ENCODE results near the gene MAL.
"Not testable (repeated sequence)": the region's sequence is repeated elsewhere in the genome, so short reads cannot be mapped to it uniquely, and the experiment has no call there.

The MAL gene

GRCh38 chr2:95068256-95068655, 42.7 kb downstream of the MAL start:
- no peak for DNase-seq

DNA sequence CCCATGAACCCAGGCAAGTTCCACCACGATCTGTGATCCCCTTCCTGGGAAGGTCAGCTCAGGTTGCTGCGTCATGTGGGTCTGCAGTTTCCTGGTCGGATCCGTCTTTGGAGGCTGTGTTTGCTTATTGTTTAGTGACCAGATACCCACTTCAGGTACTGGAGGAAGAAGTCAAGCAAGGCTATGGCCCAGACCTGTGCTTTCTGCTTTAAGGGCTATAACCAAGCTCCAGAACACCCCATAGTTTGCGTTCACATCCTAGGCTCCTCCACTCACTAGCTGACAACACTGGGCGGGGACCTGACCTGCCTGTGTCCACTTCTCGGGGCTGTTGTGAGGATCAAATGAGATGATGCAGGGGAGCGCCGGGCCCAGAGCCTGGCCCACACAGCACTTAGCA, 44.0 kb downstream of the MAL start:
- DNase-seq, result no peak

GRCh38 chr2:95071856-95072255, 46.3 kb downstream of the MAL start:
- DNase-seq, result no peak

DNA sequence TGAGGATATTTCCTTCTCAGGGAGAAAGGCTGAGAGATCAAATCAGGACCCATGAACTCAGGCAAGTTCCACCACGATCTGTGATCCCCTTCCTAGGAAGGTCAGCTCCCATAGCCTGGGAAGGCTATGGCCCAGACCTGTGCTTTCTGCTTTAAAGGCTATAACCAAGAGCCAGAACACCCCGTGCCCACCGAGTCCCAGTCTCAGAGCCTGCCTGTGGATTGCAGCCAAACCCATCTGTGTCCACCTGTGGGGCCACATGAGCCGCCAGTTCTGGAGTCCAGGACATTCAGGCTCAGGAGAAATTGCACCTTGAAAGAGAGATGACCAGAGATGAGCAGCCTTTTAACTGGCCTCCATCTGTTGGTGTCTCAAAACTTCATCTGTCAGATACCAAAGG, 46.9 kb downstream of the MAL start:
- DNase-seq, result no peak

- DNase-seq, result peak; percentile 47
These were observed 48.6 kb downstream of the MAL start for GRCh38 chr2:95073856-95074662.

DNA sequence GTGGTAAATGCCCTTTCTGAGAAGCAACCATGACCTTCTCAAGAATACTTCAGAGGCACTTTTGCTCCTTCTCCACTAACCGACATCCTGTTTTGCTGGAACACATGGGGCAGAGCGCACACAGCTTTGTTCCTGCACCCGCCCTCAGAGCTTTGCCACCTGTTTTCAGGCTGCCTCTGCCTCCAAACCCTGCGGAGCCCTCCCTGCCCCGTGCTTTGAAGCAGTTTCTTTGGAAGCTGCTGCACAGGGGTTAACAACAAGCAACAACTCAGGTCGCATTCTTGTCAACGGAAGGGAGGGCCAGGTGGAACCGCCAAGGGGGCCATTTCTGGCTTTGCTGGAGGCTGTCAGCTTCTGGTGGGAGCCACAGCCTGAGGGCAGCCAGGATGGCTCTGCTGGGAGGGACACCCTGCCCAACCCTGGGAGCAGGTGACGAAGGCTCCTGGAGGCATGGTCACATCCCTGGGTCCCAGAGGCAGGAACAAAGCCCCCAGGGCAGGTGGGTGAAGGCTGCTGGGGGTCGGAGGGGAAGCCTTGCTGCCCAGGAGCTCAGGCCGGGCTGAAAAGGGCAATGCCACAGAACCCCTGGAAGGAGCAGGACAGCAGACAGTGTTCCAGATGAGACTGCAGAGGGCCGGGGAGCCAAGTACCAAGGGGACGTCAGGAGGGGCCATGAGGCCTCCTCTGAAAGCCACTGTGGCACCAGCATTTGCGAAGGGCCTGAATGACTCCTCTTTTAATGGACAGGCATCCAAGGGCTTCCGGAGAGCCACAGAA, 49.3 kb downstream of the MAL start:
- peak; percentile 97 for DNase-seq

DNA sequence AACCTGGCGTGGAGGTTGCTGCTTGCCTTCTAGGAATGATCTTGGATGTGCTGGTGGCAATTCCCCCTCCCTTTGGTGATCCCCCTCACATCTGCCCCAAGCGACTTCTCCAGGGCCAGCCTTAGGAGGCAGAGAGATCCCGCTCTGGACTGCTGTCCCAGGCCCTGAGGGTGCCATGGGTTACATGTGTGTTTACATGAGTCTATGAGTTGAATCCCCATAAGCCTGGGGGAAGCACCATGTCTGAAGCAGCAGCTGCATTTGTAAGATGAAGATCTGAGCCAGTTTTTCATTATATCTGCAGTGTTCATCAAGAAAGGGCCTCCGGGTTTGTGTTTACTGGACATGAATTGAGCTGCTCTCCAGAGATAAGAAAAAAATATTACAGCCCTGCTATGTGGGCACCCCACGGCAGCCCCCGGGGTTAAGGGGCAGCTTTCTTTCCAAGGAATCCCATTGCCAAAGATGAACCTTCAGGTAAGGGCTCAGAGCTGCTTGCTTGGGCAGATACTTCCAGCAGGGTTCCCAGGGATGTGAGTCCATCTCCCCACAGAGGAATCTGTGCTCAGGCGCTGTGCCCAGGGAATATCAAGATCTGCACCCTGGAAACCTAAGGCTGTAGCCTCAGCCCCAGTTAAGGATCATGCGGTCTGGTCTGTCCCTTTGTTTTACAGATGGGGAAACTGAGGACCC, 50.1 kb downstream of the MAL start:
- DNase-seq, result peak; percentile 38

DNA sequence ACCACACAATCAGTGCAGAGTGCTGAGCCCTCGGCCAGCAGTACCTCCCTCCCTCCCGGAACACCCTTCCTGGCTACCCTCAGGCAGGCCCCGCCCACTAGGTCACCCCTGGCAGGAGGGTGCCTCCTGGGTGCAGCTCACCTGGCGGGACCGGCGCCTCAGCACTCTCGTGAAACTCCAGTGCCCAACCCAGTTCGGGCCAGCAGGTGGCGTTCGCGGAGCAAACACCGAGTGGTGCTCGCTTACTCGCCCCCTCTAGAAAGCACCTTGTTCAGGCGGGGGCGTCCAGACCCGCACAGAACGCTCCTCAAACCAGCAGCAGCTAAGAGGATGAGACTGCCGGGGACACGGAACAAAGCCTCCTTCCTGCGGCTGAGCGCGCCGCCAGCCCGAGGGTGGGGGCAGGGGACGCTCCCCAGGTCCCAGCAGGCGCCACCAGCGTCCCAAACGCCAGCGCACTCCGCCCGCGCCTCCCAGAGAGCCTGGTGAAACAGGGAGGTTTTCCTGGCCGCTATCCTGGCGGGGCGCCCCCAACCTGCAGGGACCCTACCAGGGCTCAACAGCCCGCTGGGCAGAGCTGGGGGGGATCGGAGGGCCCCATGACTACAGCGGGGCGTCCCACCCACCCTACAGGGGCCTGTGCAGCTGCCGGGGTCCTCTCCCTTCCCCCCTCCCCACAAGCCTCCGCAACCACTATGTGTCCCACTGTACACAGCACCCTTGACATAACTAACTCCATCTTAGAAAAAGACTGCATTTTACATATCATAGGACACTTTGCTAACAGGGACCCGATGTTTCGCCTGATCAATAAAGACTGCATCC, 51.4 kb downstream of the MAL start:
- peak; percentile 96 for DNase-seq

DNA sequence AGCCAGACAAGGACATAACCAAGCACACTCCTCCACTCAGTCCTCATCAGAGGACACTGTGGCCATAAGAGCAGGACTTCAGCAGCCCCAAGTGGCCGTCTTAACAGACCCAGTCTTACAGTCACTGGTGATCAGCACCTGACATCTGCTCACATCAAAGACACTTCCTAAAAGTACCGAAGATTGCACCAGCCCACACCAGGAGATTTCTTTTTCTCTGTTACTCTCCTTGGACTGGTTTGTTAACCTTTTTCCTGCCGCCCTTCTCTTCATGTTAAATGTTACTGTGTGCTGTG, 52.0 kb downstream of the MAL start:
- no peak for DNase-seq

GRCh38 chr2:95077861-95078603, 52.5 kb downstream of the MAL start:
- no peak for DNase-seq

DNA sequence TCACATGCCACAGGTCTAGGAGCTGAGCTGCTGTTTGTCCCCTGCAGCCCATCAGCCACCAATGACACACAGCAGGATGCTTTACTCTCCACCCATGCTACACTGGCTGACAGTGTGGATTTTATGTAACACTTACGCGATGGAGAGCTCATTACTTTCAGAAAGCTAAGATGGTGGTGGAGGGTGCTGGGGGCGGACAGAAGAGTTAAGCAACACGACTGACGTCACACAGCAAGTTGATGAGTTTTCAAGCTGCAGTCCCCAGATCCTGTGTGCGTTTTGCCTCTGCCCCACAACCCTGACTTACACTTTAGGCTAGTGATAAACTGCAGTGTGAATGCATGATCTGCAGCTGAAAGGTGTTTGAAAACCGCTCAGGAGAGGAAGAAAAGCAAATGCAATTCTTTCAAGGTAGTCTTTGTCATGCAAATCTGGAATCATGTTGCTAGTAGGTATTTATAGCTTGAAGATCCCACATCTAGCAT, 53.7 kb downstream of the MAL start:
- DNase-seq, result peak; percentile 39

GRCh38 chr2:95082477-95082876, 57.0 kb downstream of the MAL start:
- DNase-seq, result no peak

DNA sequence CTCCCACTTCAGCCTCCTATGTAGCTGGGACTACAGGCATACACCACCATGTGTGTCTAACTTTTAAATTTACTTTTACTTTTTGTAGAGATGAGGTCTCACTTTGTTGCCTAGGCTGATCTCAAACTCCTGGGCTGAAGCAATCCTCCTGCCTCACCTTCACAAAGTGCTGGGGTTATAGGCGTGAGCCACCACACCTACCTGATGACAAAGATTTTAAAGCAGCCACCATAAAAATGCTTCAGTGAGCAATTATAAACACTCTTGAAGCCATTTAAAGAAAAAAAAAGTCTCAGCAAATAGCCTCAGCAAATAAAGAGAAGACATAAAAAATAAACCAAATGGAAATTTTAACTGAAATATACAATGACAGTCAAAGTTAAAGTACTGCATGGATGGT, 60.5 kb downstream of the MAL start:
- DNase-seq, result no peak

- no peak for DNase-seq
These were observed 61.9 kb downstream of the MAL start for GRCh38 chr2:95087379-95087778.

GRCh38 chr2:95091885-95092555, 66.5 kb downstream of the MAL start:
- no peak for DNase-seq

DNA sequence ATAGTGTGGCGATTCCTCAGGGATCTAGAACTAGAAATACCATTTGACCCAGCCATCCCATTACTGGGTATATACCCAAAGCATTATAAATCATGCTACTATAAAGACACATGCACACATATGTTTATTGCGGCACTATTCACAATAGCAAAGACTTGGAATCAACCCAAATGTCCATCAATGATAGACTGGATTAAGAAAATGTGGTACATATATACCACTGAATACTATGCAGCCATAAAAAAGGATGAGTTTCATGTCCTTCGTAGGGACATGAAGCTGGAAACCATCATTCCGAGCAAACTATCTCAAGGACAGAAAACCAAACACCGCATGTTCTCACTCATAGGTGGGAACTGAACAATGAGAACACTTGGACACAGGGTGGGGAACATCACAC, 72.8 kb downstream of the MAL start:
- DNase-seq, result not testable (repeated sequence)

- DNase-seq, result no peak
These were observed 74.4 kb downstream of the MAL start for GRCh38 chr2:95099910-95100309.
